Epithelial cell of proximal tubule (primary cell): Measurements from ENCODE around the gene PRKN. TPM values are rescaled to one million over a fixed set of nuclear protein-coding genes. Genes with fewer than 3 reads are reported as not detected.

Experiments
- DNase-seq: peaks from one replicate; pipeline ENCODE4 v3.0.0-alpha.2; 2011; ENCODE audit warnings: low read depth
- H3K4me3 ChIP-seq: 2 replicates; pipeline ENCODE4 v1.5.1; 2011; ENCODE audit warnings: low read depth, mild to moderate bottlenecking, low read length
- total RNA-seq: library from RNA; depleted of rRNA; stranded (reverse); fragments of >200 nt; gene quantifications from 2 replicates; pipeline ENCODE4 v1.2.3, GENCODE V29; 2015
- TF ChIP-seq, protein P1 (sequence below): conservative IDR thresholded peaks from 2 replicates; pipeline ENCODE4 v1.5.1; 2012; ENCODE audit warnings: low read depth, mild to moderate bottlenecking, low read length

Gene PRKN
- total RNA-seq, 1 donor from 2014 or later = 0.58 TPM

GRCh38 chr6:162671580-162672165 lies 55.9 kb downstream of the PRKN start:
- H3K4me3 ChIP-seq = no peak overlapping the region
- DNase-seq = no peak
- TF ChIP-seq, protein P1, sequence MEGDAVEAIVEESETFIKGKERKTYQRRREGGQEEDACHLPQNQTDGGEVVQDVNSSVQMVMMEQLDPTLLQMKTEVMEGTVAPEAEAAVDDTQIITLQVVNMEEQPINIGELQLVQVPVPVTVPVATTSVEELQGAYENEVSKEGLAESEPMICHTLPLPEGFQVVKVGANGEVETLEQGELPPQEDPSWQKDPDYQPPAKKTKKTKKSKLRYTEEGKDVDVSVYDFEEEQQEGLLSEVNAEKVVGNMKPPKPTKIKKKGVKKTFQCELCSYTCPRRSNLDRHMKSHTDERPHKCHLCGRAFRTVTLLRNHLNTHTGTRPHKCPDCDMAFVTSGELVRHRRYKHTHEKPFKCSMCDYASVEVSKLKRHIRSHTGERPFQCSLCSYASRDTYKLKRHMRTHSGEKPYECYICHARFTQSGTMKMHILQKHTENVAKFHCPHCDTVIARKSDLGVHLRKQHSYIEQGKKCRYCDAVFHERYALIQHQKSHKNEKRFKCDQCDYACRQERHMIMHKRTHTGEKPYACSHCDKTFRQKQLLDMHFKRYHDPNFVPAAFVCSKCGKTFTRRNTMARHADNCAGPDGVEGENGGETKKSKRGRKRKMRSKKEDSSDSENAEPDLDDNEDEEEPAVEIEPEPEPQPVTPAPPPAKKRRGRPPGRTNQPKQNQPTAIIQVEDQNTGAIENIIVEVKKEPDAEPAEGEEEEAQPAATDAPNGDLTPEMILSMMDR = no peak

- no peak overlapping the region for H3K4me3 ChIP-seq
- DNase-seq = no peak
- TF ChIP-seq, protein P1 = no peak
These were observed 57.2 kb downstream of the PRKN start for GRCh38 chr6:162670345-162670744.

GRCh38 chr6:162666246-162666645 lies 61.3 kb downstream of the PRKN start:
- TF ChIP-seq, protein P1 = no peak
- no peak for DNase-seq
- no peak overlapping the region for H3K4me3 ChIP-seq

DNA sequence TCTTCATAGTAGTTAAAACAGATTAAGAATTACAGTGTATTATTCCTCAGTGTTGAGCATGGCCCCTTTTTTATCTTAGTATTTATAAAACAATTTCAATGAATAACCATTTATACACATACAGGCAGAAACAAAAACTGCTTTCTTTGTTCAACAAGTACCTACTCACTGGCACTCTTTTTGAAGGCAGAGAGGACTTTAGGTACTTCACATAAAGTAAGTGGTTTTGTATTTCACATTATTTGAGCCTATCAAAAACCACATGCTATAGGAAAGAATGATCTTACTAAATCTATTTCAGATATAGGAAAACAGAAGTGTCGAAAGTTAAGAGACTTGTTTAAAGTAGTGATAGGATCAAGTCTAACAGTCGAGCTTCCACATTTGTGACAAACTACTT lies 73.8 kb downstream of the PRKN start:
- TF ChIP-seq, protein P1 = no peak
- no peak overlapping the region for H3K4me3 ChIP-seq
- DNase-seq = no peak

DNA sequence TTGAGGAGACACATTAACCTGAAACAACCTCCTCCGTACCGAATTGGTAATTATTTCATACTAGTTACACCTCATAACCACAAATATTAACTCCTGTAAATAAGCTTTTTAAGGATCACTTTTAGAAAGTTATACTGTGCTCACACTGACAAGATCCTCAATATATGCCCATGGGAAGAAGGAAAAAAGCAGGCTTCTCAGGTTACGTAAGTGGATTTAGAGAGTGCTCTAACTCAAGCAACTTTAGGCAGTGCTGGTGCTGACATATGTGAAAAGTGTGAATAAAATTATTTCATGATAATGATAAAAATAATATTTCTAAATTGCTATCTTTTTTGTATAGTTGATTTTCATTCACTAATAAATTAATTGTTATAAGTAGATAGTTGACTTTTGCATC lies 76.1 kb downstream of the PRKN start:
- H3K4me3 ChIP-seq = no peak overlapping the region
- TF ChIP-seq, protein P1 = no peak
- DNase-seq = no peak

GRCh38 chr6:162649271-162649670 lies 78.3 kb downstream of the PRKN start:
- TF ChIP-seq, protein P1 = no peak
- DNase-seq = no peak

GRCh38 chr6:162644153-162644552 lies 83.4 kb downstream of the PRKN start:
- DNase-seq = no peak
- H3K4me3 ChIP-seq = no peak overlapping the region
- TF ChIP-seq, protein P1 = no peak

More at GRCh38 chr6:162649271-162649670, 78.3 kb downstream of the PRKN start:
- H3K4me3 ChIP-seq = no peak overlapping the region
